CD14-positive monocyte (primary cell): ENCODE results near the gene DIRAS1. TPM values are rescaled to one million over a fixed set of nuclear protein-coding genes. Genes with fewer than 3 reads are reported as not detected.

Experiments
- DNase-seq, 3 donors: peaks; one replicate each; pipeline ENCODE4 v3.0.0-alpha.2; 2011 to 2022
- H2AFZ ChIP-seq: 2 replicates; pipeline ENCODE4 v1.6.0; 2012; ENCODE audit warnings: mild to moderate bottlenecking, low read depth, low read length, inconsistent platforms; ENCODE audit not compliant: insufficient read depth, poor library complexity, severe bottlenecking
- H3K27ac ChIP-seq, 2 donors: 1 replicate in 1 of 2; 2 replicates in 1 of 2; pipeline ENCODE4 v1.5.1; 2012 to 2013; ENCODE audit warnings: low read length in 2 of 2, control low read depth in 1 of 2, inconsistent platforms in 1 of 2, low read depth in 1 of 2, mild to moderate bottlenecking in 1 of 2
- H3K27me3 ChIP-seq, 2 donors: one replicate each; pipeline versions ENCODE4 v1.6.0 to v1.6.1; 2011 to 2013; ENCODE audit warnings: low read length in 2 of 2; ENCODE audit not compliant: control insufficient read depth in 2 of 2, insufficient read depth in 2 of 2
- H3K36me3 ChIP-seq, 2 donors: replicated peaks in 1 of 2; 1 replicate in 1 of 2; 2 replicates in 1 of 2; pipeline versions ENCODE4 v1.5.1 to v1.6.1; 2012 to 2013; ENCODE audit warnings: low read length in 2 of 2, control low read depth in 1 of 2, inconsistent platforms in 1 of 2, mild to moderate bottlenecking in 1 of 2; ENCODE audit not compliant: insufficient read depth in 2 of 2, control insufficient read depth in 1 of 2
- H3K4me1 ChIP-seq, 2 donors: 1 replicate in 1 of 2; 2 replicates in 1 of 2; pipeline versions ENCODE4 v1.5.1 to v1.6.1; 2012 to 2013; ENCODE audit warnings: low read length in 2 of 2, control low read depth in 1 of 2, inconsistent platforms in 1 of 2, mild to moderate bottlenecking in 1 of 2, moderate library complexity in 1 of 2; ENCODE audit not compliant: insufficient read depth in 2 of 2, control insufficient read depth in 1 of 2
- H3K4me2 ChIP-seq: replicated peaks from 2 replicates; pipeline ENCODE3; 2012; ENCODE audit warnings: low read length, moderate library complexity, mild to moderate bottlenecking; ENCODE audit not compliant: poor library complexity, severe bottlenecking; ENCODE audit errors: extremely low read depth
- H3K4me3 ChIP-seq, 3 experiments: fragments of 200-600 bp in 1 of 3; sonication (generic) in 1 of 3; replicated peaks in 1 of 3; 1 replicate in 2 of 3; 2 replicates in 1 of 3; pipeline ENCODE4 v1.5.1; 2011 to 2013; ENCODE audit warnings: low read length in 3 of 3, mild to moderate bottlenecking in 3 of 3, control low read depth in 2 of 3, low read depth in 2 of 3, inconsistent platforms in 1 of 3, moderate library complexity in 1 of 3
- H3K79me2 ChIP-seq: 2 replicates; pipeline ENCODE4 v1.6.0; 2012; ENCODE audit warnings: mild to moderate bottlenecking, control low read depth, inconsistent platforms, low read length, moderate library complexity; ENCODE audit not compliant: insufficient read depth
- H3K9ac ChIP-seq: 2 replicates; pipeline ENCODE4 v1.6.0; 2017; ENCODE audit warnings: low read length, mild to moderate bottlenecking; ENCODE audit not compliant: insufficient read depth, poor library complexity, severe bottlenecking
- H3K9me3 ChIP-seq, 2 donors: replicated peaks in 1 of 2; 1 replicate in 1 of 2; 2 replicates in 1 of 2; pipeline versions ENCODE4 v1.5.1 to v1.6.1; 2012 to 2013; ENCODE audit warnings: low read length in 2 of 2, control low read depth in 1 of 2; ENCODE audit not compliant: control insufficient read depth in 1 of 2, insufficient read depth in 1 of 2
- H4K20me1 ChIP-seq: 2 replicates; pipeline ENCODE4 v1.6.0; 2012; ENCODE audit warnings: mild to moderate bottlenecking, low read length, control low read depth, moderate library complexity; ENCODE audit not compliant: insufficient read depth
- H3K27ac Mint-ChIP-seq, 7 donors: one replicate each; pipeline ENCODE4 v1.8.0; 2020; ENCODE audit warnings: mild to moderate bottlenecking in 7 of 7, mixed read lengths in 7 of 7, moderate library complexity in 6 of 7, inconsistent platforms in 2 of 7
- H3K27me3 Mint-ChIP-seq, 3 donors: one replicate each; pipeline ENCODE4 v1.8.0; 2021 to 2022; ENCODE audit warnings: low read depth in 3 of 3, mild to moderate bottlenecking in 3 of 3, mixed read lengths in 3 of 3, moderate library complexity in 3 of 3, inconsistent platforms in 1 of 3
- H3K36me3 Mint-ChIP-seq, 2 donors: one replicate each; pipeline ENCODE4 v1.8.0; 2020; ENCODE audit warnings: mixed read lengths in 2 of 2, inconsistent platforms in 1 of 2, mild to moderate bottlenecking in 1 of 2
- H3K4me1 Mint-ChIP-seq: one replicate; pipeline ENCODE4 v1.8.0; 2020; ENCODE audit warnings: mild to moderate bottlenecking, mixed read lengths
- H3K4me3 Mint-ChIP-seq, 2 donors: one replicate each; pipeline ENCODE4 v1.8.0; 2020; ENCODE audit warnings: mild to moderate bottlenecking in 2 of 2, mixed read lengths in 2 of 2, moderate library complexity in 1 of 2
- H3K9me3 Mint-ChIP-seq, 7 donors: one replicate each; pipeline ENCODE4 v1.8.0; 2020 to 2022; ENCODE audit warnings: mixed read lengths in 7 of 7, mild to moderate bottlenecking in 6 of 7, moderate library complexity in 6 of 7, inconsistent platforms in 2 of 7
- CTCF ChIP-seq: fragments of 200-600 bp; IDR thresholded peaks from one replicate; pipeline ENCODE4 v1.8.0; 2022; ENCODE audit warnings: antibody characterized with exemption, mild to moderate bottlenecking
- WGBS: methylation state at CpG from one replicate; pipeline ENCODE4 v1.1.5; 2013; ENCODE audit warnings: missing lambda C conversion rate; ENCODE audit not compliant: insufficient coverage; 5-methylcytosine and 5-hydroxymethylcytosine counted together
- intact Hi-C, 2 donors: fragments of 100-400 bp; cut with micrococcal nuclease; formaldehyde crosslinking; loops; one replicate each; pipeline versions ENCODE4 v1.15.0 to v1.15.1; 2023
- polyA plus RNA-seq, 3 donors: library from polyadenylated mRNA; depleted of rRNA in 1 of 3; unstranded in 2 of 3; stranded (reverse) in 1 of 3; fragments of 300-500 nt in 2 of 3; fragments of >200 nt in 1 of 3; fragmentation: Illumina TruSeq in 2 of 3; gene quantifications; 1 replicate in 2 of 3; 2 replicates in 1 of 3; pipeline ENCODE4 v1.2.3, GENCODE V29; 2012 to 2021

DIRAS1 gene
- polyA plus RNA-seq, 3 donors: 0.04 TPM; not detected in 2

- Histone ChIP-seq H3K9me3 (no peaks in the 10 kb centered on the region), H3K27me3 (no peaks in the 10 kb centered on the region), H3K4me3 (no peak overlapping the region), H3K9ac (no peak overlapping the region), H3K4me1 (peaks cover 29 to 33% of the 10 kb centered on the region in 2 donors), H4K20me1 (no peaks in the 10 kb centered on the region), H2AFZ (peak overlapping the region; percentile 29), H3K27ac (peak overlapping the region; percentile 10 to 47), H3K79me2 (no peaks in the 10 kb centered on the region), H3K36me3 (no peaks in the 10 kb centered on the region), H3K4me2 (no peak overlapping the region)
- H3K27me3 Mint-ChIP-seq: peaks cover 0 to 2% (median 0%) of the 10 kb centered on the region in 3 donors
- H3K27ac Mint-ChIP-seq: peak overlapping the region; percentile 21 to 82 (median 72)
- DNase-seq: peak; percentile 55 to 67 (median 58)
- WGBS: 54% methylated on average over 5 of the region's 8 CpGs
- intact Hi-C loops: no loop called here
- peak overlapping the region in 1 of 2 donors; percentile 63 for H3K4me3 Mint-ChIP-seq
- peaks cover 0 to 6% of the 10 kb centered on the region in 2 donors for H3K36me3 Mint-ChIP-seq
- TF ChIP-seq CTCF: no peak
- H3K4me1 Mint-ChIP-seq: peaks cover 54% of the 10 kb centered on the region
- H3K9me3 Mint-ChIP-seq: peaks cover 0 to 10% (median 2%) of the 10 kb centered on the region in 7 donors
Measured at GRCh38 chr19:2678044-2678671, 43.0 kb downstream of the DIRAS1 start.

- intact Hi-C loops: no loop called here
- WGBS: 94% methylated on average over 10 of the region's 12 CpGs
- H3K9me3 Mint-ChIP-seq: peaks cover 0 to 10% (median 2%) of the 10 kb centered on the region in 7 donors
- H3K9ac ChIP-seq: no peak overlapping the region
- no peaks in the 10 kb centered on the region for H3K36me3 ChIP-seq
- peak overlapping the region in 1 of 2 donors; percentile 49 for H3K4me3 Mint-ChIP-seq
- H3K4me3 ChIP-seq: no peak overlapping the region
- peaks cover 0 to 2% (median 0%) of the 10 kb centered on the region in 3 donors for H3K27me3 Mint-ChIP-seq
- no peak overlapping the region for H3K27ac ChIP-seq
- H3K4me1 ChIP-seq: peaks cover 28 to 33% of the 10 kb centered on the region in 2 donors
- H3K79me2 ChIP-seq: no peaks in the 10 kb centered on the region
- peak overlapping the region in 3 of 7 donors; percentile 19 to 41 (median 37) for H3K27ac Mint-ChIP-seq
- H3K36me3 Mint-ChIP-seq: peaks cover 0 to 6% of the 10 kb centered on the region in 2 donors
- H3K9me3 ChIP-seq: no peaks in the 10 kb centered on the region
- no peak overlapping the region for H3K4me2 ChIP-seq
- DNase-seq: no peak
- no peak for TF ChIP-seq CTCF
- H3K4me1 Mint-ChIP-seq: peaks cover 53% of the 10 kb centered on the region
- no peaks in the 10 kb centered on the region for H3K27me3 ChIP-seq
- no peaks in the 10 kb centered on the region for H4K20me1 ChIP-seq
- H2AFZ ChIP-seq: peak overlapping the region; percentile 35
Measured at GRCh38 chr19:2676823-2677222, 44.3 kb downstream of the DIRAS1 start.
